HG02970 (cell line): Measurements from ENCODE around the gene DOCK2.

Experiments
- ATAC-seq: cut with Tn5 transposase; IDR thresholded peaks from one replicate; pipeline ENCODE4 v1.9.1; 2021; ENCODE audit warnings: mild to moderate bottlenecking, moderate library complexity, moderate number of reproducible peaks; ENCODE audit not compliant: unreplicated experiment, low FRiP score

The DOCK2 gene

GRCh38 chr5:170132269-170132975, 495.3 kb downstream of the DOCK2 start:
- ATAC-seq = no peak
